ENCODE results near the gene SOX10. TPM values are rescaled to one million over a fixed set of nuclear protein-coding genes. Genes with fewer than 3 reads are reported as not detected.

The SOX10 gene
- total and polyA plus RNA-seq, 9 of the 15 experiments (the other 6 are each of a cell fraction or from before 2014, with no cell fraction given), result not detected

- intact Hi-C loops (cut with micrococcal nuclease), result no loop called here
- no peak for ATAC-seq
Measured at GRCh38 chr22:37925767-37926166, 58.6 kb downstream of the SOX10 start.

DNA sequence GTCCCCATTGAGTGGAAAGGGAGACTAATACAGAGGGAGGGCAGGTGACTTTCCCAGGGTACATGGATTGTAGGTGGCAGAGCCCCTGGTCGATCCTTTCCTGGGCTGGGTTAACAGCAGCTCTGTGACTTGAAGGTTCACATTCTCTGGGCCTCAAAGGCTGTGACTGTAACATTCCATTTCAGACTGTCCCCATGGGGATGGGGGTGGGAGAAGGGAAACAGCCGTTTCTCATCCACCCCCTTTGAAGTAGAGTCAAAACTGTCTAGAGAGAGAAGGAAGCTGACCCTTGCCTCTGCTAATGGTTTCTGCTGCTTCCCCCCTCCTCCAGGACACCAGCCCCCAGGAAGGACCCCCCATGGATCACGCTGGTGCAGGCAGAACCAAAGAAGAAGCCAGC lies 59.0 kb downstream of the SOX10 start:
- FAIRE-seq (no peak), DNase-seq (ENCODE audit: extremely low read depth in 1 of 4, low spot score in 3 of 4) (no peak), ATAC-seq (no peak)
- H3K4me3 ChIP-seq, result no peak overlapping the region
- no peaks in the 10 kb centered on the region for H3K9me1 ChIP-seq (ENCODE audit: control insufficient read depth, insufficient read depth, low read length)
- H3K4me1 ChIP-seq (replicated peaks in 1 of 2; ENCODE audit: control insufficient read depth in 2 of 2, insufficient read depth in 2 of 2, low read length in 2 of 2), result peaks cover 0 to 12% of the 10 kb centered on the region in 2 experiments; a peak in 1 of 5 replicates
- H2AFZ ChIP-seq (ENCODE audit: low read depth, low read length), result no peak overlapping the region
- BruUV-seq (replicated peaks), result no TSS peak
- H3K27me3 ChIP-seq (ENCODE audit: control insufficient read depth in 2 of 2, insufficient read depth in 2 of 2, low read length in 2 of 2), result no peaks in the 10 kb centered on the region
- ChIA-PET CTCF (ENCODE audit: low intra/inter-chr PET ratio) (no interaction called here), POLR2A (interaction anchor here (0.7 kb wide), 1 partner anchor 198 kb away, joined by 3 read pairs; no protein-coding TSS in a partner anchor)
- H3K79me2 ChIP-seq (ENCODE audit: control insufficient read depth, insufficient read depth, low read length), result no peaks in the 10 kb centered on the region
- no peaks in the 10 kb centered on the region for H4K20me1 ChIP-seq (replicated peaks; ENCODE audit: control insufficient read depth, insufficient read depth, low read length)
- no peaks in the 10 kb centered on the region for H3K9me3 ChIP-seq (replicated peaks; ENCODE audit: control insufficient read depth, insufficient read depth, low read depth, low read length)
- in situ Hi-C loops (cut with MboI) (no loop called here), intact Hi-C loops (cut with micrococcal nuclease) (no loop called here)
- no peak overlapping the region for H3K4me2 ChIP-seq (ENCODE audit: insufficient read depth, low read length)
- WGBS (ENCODE audit: insufficient coverage, low coverage, missing lambda C conversion rate), result 41% methylated on average over 2 of the region's 3 CpGs
- H3K9ac ChIP-seq (ENCODE audit: insufficient read depth in 1 of 2, low read depth in 2 of 2, low read length in 2 of 2), result no peak overlapping the region
- H3K36me3 ChIP-seq (ENCODE audit: control insufficient read depth, insufficient read depth, low read length), result peaks cover 18% of the 10 kb centered on the region; the same call in 2 of the 3 replicates
- no peak overlapping the region for H3K27ac ChIP-seq (ENCODE audit: extremely low read depth, low read depth, low read length)
- TF ChIP-seq NFYB (IDR thresholded peaks at IDR 0.05; ENCODE audit: extremely low read depth, insufficient read length) (no peak), PKNOX1 (IDR thresholded peaks at IDR 0.05) (no peak), RB1 (IDR thresholded peaks at IDR 0.05; ENCODE audit: low read depth) (no peak), PREB (CRISPR knock-in tag; IDR thresholded peaks at IDR 0.05) (no peak), ZNF785 (CRISPR knock-in tag; IDR thresholded peaks at IDR 0.05) (no peak), GABPA (tag; conservative IDR thresholded peaks at IDR 0.05; ENCODE audit: low read depth) (no peak), ZNF764 (CRISPR knock-in tag; IDR thresholded peaks at IDR 0.05; ENCODE audit: low read depth) (no peak), XRCC5 (IDR thresholded peaks at IDR 0.05; ENCODE audit: low read depth, low read length) (no peak), ZNF175 (CRISPR knock-in tag; IDR thresholded peaks at IDR 0.05; ENCODE audit: low read depth) (no peak), HOMEZ (CRISPR knock-in tag; IDR thresholded peaks at IDR 0.05) (no peak), CBX8 (IDR thresholded peaks at IDR 0.05; ENCODE audit: borderline replicate concordance, extremely low read depth, low read depth, low read length, poor library complexity, severe bottlenecking) (no peak)

More at GRCh38 chr22:37925767-37926166, 58.6 kb downstream of the SOX10 start:
- no peaks in the 10 kb centered on the region for H3K27me3 ChIP-seq (ENCODE audit: control insufficient read depth in 2 of 2, insufficient read depth in 2 of 2, low read length in 2 of 2)
- H2AFZ ChIP-seq (ENCODE audit: low read depth, low read length), result no peak overlapping the region
- H3K4me2 ChIP-seq (ENCODE audit: insufficient read depth, low read length), result no peak overlapping the region
- H3K9me3 ChIP-seq (replicated peaks; ENCODE audit: control insufficient read depth, insufficient read depth, low read depth, low read length), result no peaks in the 10 kb centered on the region
- POLR2A ChIA-PET, result interaction anchor here (0.7 kb wide), 1 partner anchor 198 kb away, joined by 3 read pairs; no protein-coding TSS in a partner anchor
- in situ Hi-C loops (cut with MboI), result no loop called here
- H3K36me3 ChIP-seq (ENCODE audit: control insufficient read depth, insufficient read depth, low read length), result peaks cover 18% of the 10 kb centered on the region; the same call in 2 of the 3 replicates
- H3K4me1 ChIP-seq (replicated peaks in 1 of 2; ENCODE audit: control insufficient read depth in 2 of 2, insufficient read depth in 2 of 2, low read length in 2 of 2), result peaks cover 0 to 15% of the 10 kb centered on the region in 2 experiments; a peak in 2 of 5 replicates
- no peaks in the 10 kb centered on the region for H3K9me1 ChIP-seq (ENCODE audit: control insufficient read depth, insufficient read depth, low read length)
- DNase-seq (ENCODE audit: extremely low read depth in 1 of 4, low spot score in 3 of 4) (no peak), FAIRE-seq (no peak)
- BruUV-seq (replicated peaks), result no TSS peak
- no peak overlapping the region for H3K27ac ChIP-seq (ENCODE audit: extremely low read depth, low read depth, low read length)
- CTCF ChIA-PET (ENCODE audit: low intra/inter-chr PET ratio), result no interaction called here
- no peaks in the 10 kb centered on the region for H3K79me2 ChIP-seq (ENCODE audit: control insufficient read depth, insufficient read depth, low read length)
- no peak overlapping the region; a peak in 1 of 4 replicates for H3K9ac ChIP-seq (ENCODE audit: insufficient read depth in 1 of 2, low read depth in 2 of 2, low read length in 2 of 2)
- no CpG with 5 or more reads among the region's 15 CpGs for WGBS (ENCODE audit: insufficient coverage, low coverage, missing lambda C conversion rate)
- H4K20me1 ChIP-seq (replicated peaks; ENCODE audit: control insufficient read depth, insufficient read depth, low read length), result no peaks in the 10 kb centered on the region
- no peak overlapping the region for H3K4me3 ChIP-seq
- TF ChIP-seq NCOA1 (IDR thresholded peaks at IDR 0.05; ENCODE audit: low read depth), result no peak
